Choroid plexus epithelial cell (primary cell): ENCODE data around the gene GALNT6.

Experiments
- DNase-seq: peaks from one replicate; pipeline ENCODE4 v3.0.0-alpha.2; 2010; ENCODE audit warnings: low read depth
- H3K4me3 ChIP-seq: 2 replicates; pipeline ENCODE4 v1.5.1; 2011; ENCODE audit warnings: low read depth, mild to moderate bottlenecking, control low read depth, low read length, moderate library complexity
- TF ChIP-seq, protein P1 (sequence below): conservative IDR thresholded peaks from 2 replicates; pipeline ENCODE4 v1.5.1; 2011; ENCODE audit warnings: low read depth, mild to moderate bottlenecking, control low read depth, inconsistent platforms, low read length, moderate library complexity

Gene GALNT6

DNA sequence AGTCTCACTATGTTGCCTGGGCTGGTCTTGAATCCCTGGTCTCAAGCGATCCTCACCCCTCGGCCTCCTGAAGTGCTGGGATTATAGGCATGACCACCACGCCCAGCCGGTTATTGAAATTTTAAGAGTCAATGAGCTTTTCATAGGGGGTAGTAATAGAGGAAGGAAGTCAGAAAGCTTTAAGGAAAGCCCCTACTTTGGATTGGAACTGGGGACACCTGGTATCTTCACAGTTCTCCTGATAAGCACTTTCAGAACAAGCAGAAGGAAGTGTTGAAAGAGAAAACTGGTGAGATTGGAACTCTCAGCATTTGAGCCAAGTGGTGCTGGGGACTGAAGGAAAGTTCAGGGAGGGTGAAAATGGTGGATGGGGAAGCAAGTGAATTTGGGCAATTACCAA is 38.5 kb upstream of the GALNT6 start:
- TF ChIP-seq, protein P1, sequence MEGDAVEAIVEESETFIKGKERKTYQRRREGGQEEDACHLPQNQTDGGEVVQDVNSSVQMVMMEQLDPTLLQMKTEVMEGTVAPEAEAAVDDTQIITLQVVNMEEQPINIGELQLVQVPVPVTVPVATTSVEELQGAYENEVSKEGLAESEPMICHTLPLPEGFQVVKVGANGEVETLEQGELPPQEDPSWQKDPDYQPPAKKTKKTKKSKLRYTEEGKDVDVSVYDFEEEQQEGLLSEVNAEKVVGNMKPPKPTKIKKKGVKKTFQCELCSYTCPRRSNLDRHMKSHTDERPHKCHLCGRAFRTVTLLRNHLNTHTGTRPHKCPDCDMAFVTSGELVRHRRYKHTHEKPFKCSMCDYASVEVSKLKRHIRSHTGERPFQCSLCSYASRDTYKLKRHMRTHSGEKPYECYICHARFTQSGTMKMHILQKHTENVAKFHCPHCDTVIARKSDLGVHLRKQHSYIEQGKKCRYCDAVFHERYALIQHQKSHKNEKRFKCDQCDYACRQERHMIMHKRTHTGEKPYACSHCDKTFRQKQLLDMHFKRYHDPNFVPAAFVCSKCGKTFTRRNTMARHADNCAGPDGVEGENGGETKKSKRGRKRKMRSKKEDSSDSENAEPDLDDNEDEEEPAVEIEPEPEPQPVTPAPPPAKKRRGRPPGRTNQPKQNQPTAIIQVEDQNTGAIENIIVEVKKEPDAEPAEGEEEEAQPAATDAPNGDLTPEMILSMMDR = no peak
- no peak overlapping the region for H3K4me3 ChIP-seq
- no peak for DNase-seq

DNA sequence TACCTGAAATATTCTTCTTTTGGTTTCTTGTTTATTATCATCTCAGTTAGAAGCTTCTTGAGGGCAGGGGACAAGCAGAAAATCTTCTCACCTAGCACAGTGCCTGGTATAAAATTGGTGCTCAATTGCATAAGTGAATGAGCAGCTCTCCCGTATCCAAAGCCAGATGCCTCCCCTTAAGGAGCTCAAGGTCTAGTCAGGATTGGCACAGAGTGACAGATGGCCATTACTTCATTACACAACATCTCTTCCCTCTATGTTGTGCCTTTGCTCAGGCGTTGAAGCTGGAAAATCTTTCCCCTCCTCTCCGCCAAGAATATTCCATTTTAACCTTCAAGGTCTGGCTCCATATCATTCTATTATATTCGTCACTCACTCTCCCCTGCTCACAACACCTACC is 37.0 kb upstream of the GALNT6 start:
- TF ChIP-seq, protein P1 = no peak
- H3K4me3 ChIP-seq = no peak overlapping the region
- DNase-seq = no peak

DNA sequence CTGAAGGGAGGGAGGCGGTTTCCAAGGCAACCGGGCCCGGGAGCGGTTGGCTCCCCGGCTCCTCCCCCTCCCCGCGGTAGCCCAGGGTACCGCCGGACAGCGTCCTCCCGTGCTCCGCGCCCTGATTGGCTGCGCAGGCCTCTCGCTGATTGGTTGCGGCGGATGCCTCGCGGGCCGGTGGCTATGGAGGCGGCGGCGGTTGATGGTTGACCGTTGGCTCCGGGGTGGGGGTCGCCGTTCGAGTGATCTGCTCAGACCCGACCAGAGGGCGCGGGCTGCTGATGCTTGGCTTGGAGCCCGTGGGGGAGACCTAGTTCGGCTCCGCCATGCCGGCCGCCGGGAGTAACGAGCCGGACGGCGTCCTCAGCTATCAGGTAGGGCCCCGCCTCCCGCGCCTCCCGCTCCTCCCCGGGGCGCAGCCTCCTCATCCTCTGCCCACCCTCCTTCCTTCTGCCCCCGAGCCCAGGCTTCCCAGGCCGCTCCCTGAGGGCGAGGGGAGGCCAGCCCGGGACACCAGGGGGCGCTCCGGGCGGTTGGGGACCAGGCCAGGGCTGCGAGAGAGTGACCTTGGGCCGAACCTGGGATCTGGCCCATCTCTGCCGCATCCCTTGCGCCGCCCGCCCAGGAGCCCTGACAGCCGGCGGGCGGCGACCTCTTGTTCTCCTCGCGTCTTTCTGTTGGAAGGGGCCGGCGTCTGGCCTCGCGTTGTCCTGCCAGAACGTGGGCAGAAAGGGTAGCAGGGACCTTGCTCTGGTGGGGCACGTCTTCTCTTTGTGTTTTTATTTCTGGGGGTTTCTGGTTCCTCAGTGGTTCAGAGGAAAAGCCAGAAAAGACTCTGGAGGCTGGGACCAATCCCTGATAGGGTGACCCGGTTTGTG is 33.7 kb upstream of the GALNT6 start, which contains the start of gene SLC4A8:
TSS of gene SLC4A8 (plus strand) at position 170 of the 878 bp plus-strand sequence. CDS start at position 327, 157 bp downstream.
- peak within 1 kb of the TSS; percentile 65 for H3K4me3 ChIP-seq
- TF ChIP-seq, protein P1 = peak; percentile 76
- DNase-seq = peak; percentile 86

DNA sequence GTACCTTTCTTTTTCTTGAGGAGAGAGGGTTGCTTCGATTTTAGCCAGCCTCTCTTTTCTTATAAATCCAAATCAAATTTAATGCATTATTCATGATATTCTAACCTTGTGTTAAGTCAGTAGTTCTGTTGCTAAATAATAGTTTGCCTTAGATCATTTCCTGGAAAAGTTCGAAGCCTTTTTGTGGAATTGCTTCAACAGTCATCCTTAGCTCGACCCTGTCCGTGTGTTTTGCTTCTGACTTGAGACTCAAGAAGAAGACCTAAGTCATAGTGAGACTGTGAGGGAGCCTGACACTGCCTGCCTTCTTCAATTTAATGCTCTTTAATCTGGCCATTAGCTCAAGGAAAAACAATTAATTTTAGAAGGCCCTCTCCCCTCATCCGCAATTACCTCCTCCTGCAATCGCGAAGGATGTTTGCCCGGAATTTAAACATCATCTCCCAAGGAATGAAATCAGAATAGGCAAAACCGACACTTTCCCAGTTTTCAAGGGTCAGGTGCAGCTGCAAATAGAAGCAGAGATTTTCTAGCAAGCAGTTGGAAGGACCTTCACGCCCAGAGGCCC is 33.0 kb upstream of the GALNT6 start:
- DNase-seq = no peak
- TF ChIP-seq, protein P1 = no peak
- H3K4me3 ChIP-seq = no peak overlapping the region

DNA sequence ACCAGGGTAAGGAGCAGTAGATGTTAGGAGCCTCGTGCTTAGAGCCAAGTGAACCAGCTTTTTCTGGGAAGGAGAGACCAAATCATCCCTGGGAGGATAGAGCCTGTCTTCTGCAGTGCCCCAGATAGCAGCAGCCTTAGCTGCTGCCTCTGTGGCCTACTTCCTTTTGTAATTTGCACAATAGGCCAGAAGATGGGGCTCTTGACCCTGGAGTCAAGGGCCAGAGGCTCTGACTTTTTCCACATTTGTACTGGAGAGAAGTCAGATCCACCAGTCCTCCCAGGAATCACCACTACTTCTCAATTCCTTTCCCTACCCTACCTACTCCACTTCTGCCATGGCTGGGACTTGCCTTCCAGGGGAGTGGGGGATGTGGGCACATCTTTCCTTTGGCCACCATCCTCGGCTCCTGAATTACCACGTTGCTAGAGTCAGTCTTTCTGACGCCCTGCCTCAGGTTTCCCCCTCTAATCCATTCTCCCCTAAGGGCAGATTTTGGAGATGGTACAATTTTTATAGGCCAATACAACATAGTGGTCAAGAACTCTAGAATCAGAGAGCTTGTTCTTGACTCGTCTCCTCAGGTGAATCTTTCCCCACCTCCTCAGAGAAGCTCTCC is 30.2 kb upstream of the GALNT6 start:
- peak; percentile 80 for DNase-seq
- TF ChIP-seq, protein P1 = peak; percentile 80
- no peak overlapping the region for H3K4me3 ChIP-seq

DNA sequence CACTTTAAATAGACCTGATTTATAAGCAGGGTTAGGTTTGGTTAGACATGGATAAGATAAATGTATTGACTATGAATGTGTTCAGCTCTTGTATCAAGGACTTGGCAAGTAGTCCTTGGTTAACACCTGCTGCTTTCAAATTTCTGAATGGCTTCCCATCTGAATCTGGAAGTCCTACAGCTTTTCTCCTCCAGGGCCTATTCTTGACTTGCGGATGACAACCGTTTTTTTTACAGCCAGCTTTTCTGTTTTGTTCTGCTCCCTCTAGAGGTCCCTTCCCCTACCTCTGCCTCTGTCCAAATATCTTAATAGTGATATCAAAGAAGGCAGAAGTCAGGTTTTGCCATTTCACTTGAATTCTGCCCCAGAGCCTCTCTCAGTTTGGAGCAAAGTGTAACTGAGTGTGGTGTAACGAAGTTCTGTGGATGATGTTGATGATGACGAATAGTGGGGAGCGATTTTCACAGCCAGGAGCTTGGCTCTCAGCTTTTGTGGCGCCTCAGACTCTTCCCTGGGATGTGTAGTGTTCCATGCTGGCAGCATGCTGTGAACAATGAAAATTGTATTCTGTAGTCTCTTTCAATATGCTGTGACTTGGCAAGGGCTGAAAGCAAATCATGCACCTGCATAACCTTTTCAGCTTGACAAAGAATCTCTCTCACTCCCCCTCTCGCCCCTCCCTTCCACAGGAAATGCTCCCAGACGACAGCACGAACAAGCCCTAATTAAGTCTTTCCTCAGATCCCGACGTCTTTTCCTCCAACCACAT is 28.4 kb upstream of the GALNT6 start:
- DNase-seq = peak; percentile 15

More for the DNA sequence above, 28.4 kb upstream of the GALNT6 start:
- no peak overlapping the region for H3K4me3 ChIP-seq
- TF ChIP-seq, protein P1 = peak; percentile 36
